ENCODE measurements around the gene MYH11.

DNA sequence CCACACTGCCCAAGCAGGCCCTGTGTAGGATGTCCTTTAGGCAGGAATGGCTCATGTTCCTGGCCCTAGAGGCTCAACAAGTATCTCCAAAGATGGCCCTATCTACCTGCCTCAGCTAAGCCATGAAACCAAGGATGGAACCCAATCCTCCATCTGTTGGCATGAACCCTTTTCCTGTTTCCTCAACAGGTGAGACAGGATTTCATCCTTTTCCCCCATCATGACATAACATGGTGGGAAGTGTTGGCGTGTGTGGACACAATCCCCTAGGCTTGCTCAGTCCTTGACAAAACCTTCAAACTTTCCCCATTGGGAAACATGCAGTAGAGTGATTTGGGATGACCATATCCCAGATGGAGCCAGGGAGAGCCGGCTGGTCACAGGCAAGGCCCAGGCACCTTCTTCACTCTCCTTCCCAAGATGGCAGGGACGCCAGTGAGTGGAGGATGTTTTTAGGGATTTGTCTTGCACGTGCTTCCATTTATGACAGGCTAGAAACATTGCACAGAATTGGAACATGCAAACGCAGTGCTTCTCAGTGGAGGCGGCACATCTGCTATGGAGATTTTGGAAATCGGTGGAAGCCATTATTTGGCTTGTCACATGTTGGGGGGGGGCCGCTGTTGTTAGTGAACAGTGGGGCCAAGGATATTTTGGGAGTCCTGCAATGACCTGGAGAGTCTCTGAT is 77.0 kb downstream of the MYH11 start:
- TF ChIP-seq, protein P1, sequence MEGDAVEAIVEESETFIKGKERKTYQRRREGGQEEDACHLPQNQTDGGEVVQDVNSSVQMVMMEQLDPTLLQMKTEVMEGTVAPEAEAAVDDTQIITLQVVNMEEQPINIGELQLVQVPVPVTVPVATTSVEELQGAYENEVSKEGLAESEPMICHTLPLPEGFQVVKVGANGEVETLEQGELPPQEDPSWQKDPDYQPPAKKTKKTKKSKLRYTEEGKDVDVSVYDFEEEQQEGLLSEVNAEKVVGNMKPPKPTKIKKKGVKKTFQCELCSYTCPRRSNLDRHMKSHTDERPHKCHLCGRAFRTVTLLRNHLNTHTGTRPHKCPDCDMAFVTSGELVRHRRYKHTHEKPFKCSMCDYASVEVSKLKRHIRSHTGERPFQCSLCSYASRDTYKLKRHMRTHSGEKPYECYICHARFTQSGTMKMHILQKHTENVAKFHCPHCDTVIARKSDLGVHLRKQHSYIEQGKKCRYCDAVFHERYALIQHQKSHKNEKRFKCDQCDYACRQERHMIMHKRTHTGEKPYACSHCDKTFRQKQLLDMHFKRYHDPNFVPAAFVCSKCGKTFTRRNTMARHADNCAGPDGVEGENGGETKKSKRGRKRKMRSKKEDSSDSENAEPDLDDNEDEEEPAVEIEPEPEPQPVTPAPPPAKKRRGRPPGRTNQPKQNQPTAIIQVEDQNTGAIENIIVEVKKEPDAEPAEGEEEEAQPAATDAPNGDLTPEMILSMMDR (IDR thresholded peaks at IDR 0.05; ENCODE audit: poor library complexity, severe bottlenecking): no peak
- TF ChIP-seq POLR2AphosphoS5 (IDR thresholded peaks at IDR 0.05) (no peak), EZH2 (IDR thresholded peaks at IDR 0.05; ENCODE audit: borderline replicate concordance, insufficient read depth, low read length, poor library complexity, severe bottlenecking) (no peak), EP300 (conservative IDR thresholded peaks at IDR 0.05; ENCODE audit: poor library complexity, severe bottlenecking) (no peak), MXI1 (conservative IDR thresholded peaks at IDR 0.05; ENCODE audit: poor library complexity, severe bottlenecking) (no peak), TAF1 (IDR thresholded peaks at IDR 0.05; ENCODE audit: low read depth) (no peak), RAD21 (conservative IDR thresholded peaks at IDR 0.05) (no peak), SMC3 (conservative IDR thresholded peaks at IDR 0.05; ENCODE audit: poor library complexity) (no peak)
- TF ChIP-seq, protein P2, sequence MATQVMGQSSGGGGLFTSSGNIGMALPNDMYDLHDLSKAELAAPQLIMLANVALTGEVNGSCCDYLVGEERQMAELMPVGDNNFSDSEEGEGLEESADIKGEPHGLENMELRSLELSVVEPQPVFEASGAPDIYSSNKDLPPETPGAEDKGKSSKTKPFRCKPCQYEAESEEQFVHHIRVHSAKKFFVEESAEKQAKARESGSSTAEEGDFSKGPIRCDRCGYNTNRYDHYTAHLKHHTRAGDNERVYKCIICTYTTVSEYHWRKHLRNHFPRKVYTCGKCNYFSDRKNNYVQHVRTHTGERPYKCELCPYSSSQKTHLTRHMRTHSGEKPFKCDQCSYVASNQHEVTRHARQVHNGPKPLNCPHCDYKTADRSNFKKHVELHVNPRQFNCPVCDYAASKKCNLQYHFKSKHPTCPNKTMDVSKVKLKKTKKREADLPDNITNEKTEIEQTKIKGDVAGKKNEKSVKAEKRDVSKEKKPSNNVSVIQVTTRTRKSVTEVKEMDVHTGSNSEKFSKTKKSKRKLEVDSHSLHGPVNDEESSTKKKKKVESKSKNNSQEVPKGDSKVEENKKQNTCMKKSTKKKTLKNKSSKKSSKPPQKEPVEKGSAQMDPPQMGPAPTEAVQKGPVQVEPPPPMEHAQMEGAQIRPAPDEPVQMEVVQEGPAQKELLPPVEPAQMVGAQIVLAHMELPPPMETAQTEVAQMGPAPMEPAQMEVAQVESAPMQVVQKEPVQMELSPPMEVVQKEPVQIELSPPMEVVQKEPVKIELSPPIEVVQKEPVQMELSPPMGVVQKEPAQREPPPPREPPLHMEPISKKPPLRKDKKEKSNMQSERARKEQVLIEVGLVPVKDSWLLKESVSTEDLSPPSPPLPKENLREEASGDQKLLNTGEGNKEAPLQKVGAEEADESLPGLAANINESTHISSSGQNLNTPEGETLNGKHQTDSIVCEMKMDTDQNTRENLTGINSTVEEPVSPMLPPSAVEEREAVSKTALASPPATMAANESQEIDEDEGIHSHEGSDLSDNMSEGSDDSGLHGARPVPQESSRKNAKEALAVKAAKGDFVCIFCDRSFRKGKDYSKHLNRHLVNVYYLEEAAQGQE (IDR thresholded peaks at IDR 0.05; ENCODE audit: borderline replicate concordance): no peak

Data from neural cell (in vitro differentiated cells).